OCI-LY7 (cell line): ENCODE measurements around the gene PNPLA1. TPM values are rescaled to one million over a fixed set of nuclear protein-coding genes. Genes with fewer than 3 reads are reported as not detected.

Experiments used
- BruUV-seq: library from RNA; stranded (reverse); fragments of 400-500 nt; replicated peaks from 2 replicates; lab custom pipeline; 2021; lab: Mats Ljungman, UMichigan
- CTCF ChIA-PET: fragments of 300-600 bp; sonication (Branson Sonifier 250); formaldehyde crosslinking; loops from one replicate; lab custom pipeline; 2022; ENCODE audit warnings: antibody characterized with exemption; ENCODE audit not compliant: unreplicated experiment; lab: Charles Lee
- POLR2A ChIA-PET: fragments of 300-600 bp; sonication (Branson Sonifier 250); formaldehyde crosslinking; loops from one replicate; lab custom pipeline; 2022; ENCODE audit warnings: antibody characterized with exemption; lab: Charles Lee
- DNase-seq: peaks from one replicate; pipeline ENCODE4 v3.0.0-alpha.2; 2015; ENCODE audit warnings: low spot score
- H2AFZ ChIP-seq: fragments of 200-600 bp; sonication (generic), shearing (Covaris generic); 2 replicates; pipeline ENCODE4 v1.6.1; 2014; ENCODE audit warnings: mild to moderate bottlenecking, antibody characterized with exemption, low read length, moderate library complexity
- H3K27ac ChIP-seq: fragments of 200-600 bp; sonication (generic); 2 replicates; pipeline ENCODE4 v1.5.1; 2014; ENCODE audit warnings: mixed run types, low read depth, mild to moderate bottlenecking, moderate library complexity, low read length, inconsistent platforms; ENCODE audit not compliant: poor library complexity, severe bottlenecking
- H3K36me3 ChIP-seq: fragments of 200-600 bp; sonication (generic); 2 replicates; pipeline ENCODE4 v1.6.1; 2014; ENCODE audit warnings: mild to moderate bottlenecking, antibody characterized with exemption, low read length, moderate library complexity, mixed read lengths; ENCODE audit not compliant: insufficient read depth
- H3K4me1 ChIP-seq: fragments of 200-600 bp; sonication (generic); 2 replicates; pipeline ENCODE4 v1.5.1; 2014; ENCODE audit warnings: mild to moderate bottlenecking, low read length; ENCODE audit not compliant: insufficient read depth, poor library complexity, severe bottlenecking
- H3K4me2 ChIP-seq: fragments of 200-600 bp; sonication (generic); 2 replicates; pipeline ENCODE4 v1.6.1; 2014; ENCODE audit warnings: mild to moderate bottlenecking, low read length
- H3K4me3 ChIP-seq: fragments of 200-600 bp; sonication (generic); 2 replicates; pipeline ENCODE4 v1.5.1; 2014; ENCODE audit warnings: mild to moderate bottlenecking, low read depth, low read length; ENCODE audit not compliant: poor library complexity, severe bottlenecking
- H3K79me2 ChIP-seq: fragments of 200-600 bp; sonication (generic); 2 replicates; pipeline ENCODE4 v1.6.1; 2016; ENCODE audit warnings: low read depth, mild to moderate bottlenecking, low read length, moderate library complexity, mixed read lengths; ENCODE audit not compliant: insufficient read depth
- H3K9me2 ChIP-seq: fragments of 200-600 bp; sonication (generic); 2 replicates; pipeline ENCODE4 v1.6.1; 2016; ENCODE audit warnings: mild to moderate bottlenecking, low read length, mixed read lengths; ENCODE audit not compliant: insufficient read depth
- H3K9me3 ChIP-seq: fragments of 200-600 bp; sonication (generic); 2 replicates; pipeline ENCODE4 v1.6.1; 2014; ENCODE audit warnings: mild to moderate bottlenecking, mixed run types, low read length, mixed read lengths
- H4K20me1 ChIP-seq: fragments of 200-600 bp; sonication (generic); 2 replicates; pipeline ENCODE4 v1.6.1; 2014; ENCODE audit warnings: mild to moderate bottlenecking, antibody characterized with exemption, low read length, moderate library complexity, mixed read lengths; ENCODE audit not compliant: insufficient read depth
- EZH2phosphoT487 ChIP-seq: fragments of 200-600 bp; sonication (generic); IDR thresholded peaks from 2 replicates; pipeline ENCODE4 v1.6.1; 2018; ENCODE audit warnings: low read depth, borderline replicate concordance, mild to moderate bottlenecking, mixed run types, antibody characterized with exemption, low read length, moderate library complexity, mixed read lengths
- intact Hi-C: fragments of 100-400 bp; cut with micrococcal nuclease; formaldehyde crosslinking; loops from one replicate; pipeline ENCODE4 v1.10.0; 2022; ENCODE audit not compliant: unreplicated experiment
- total RNA-seq, 2 experiments: library from RNA; depleted of rRNA in 1 of 2; stranded (reverse); fragments of >200 nt in 1 of 2; shearing (Covaris generic) in 1 of 2; gene quantifications; 2 replicates each; pipeline ENCODE4 v1.2.3, GENCODE V29; 2014 to 2022
- TF ChIP-seq, protein P1 (sequence below): fragments of 200-600 bp; sonication (generic); conservative IDR thresholded peaks from 2 replicates; pipeline ENCODE4 v1.5.1; 2014; ENCODE audit warnings: mild to moderate bottlenecking, antibody characterized with exemption, low read length, moderate library complexity, mixed read lengths

PNPLA1 gene
- total RNA-seq, 2 experiments from 2014 or later, result not detected

DNA sequence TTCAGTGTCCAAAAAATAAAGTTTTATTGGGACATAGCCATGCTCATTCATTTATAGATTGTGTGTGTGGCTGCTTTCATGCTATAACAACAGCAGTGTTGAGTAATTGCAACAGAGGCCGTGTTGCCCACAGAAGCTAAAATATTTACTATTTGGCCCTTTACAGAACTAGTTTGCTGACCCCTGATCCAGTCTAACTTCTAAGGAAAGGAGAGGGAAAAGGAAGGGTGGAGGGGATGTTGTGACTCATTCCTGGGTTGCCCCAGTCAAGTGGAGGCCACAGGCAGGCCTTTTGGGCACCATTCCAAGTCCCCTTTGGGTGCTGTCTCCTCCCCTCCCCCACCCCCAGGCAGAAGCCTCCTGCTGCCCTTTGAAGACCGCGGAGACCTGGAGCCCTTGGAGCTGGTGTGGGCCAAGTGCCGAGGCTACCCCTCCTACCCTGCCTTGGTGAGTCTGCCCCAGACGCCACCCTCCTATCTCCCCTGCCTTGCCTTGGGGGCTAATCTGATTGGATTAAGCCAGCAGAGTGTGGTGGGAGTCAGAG is 44.9 kb upstream of the PNPLA1 start:
- BruUV-seq, result no TSS peak
- H3K4me2 ChIP-seq, result no peak overlapping the region
- CTCF ChIA-PET, result no interaction called here

DNA sequence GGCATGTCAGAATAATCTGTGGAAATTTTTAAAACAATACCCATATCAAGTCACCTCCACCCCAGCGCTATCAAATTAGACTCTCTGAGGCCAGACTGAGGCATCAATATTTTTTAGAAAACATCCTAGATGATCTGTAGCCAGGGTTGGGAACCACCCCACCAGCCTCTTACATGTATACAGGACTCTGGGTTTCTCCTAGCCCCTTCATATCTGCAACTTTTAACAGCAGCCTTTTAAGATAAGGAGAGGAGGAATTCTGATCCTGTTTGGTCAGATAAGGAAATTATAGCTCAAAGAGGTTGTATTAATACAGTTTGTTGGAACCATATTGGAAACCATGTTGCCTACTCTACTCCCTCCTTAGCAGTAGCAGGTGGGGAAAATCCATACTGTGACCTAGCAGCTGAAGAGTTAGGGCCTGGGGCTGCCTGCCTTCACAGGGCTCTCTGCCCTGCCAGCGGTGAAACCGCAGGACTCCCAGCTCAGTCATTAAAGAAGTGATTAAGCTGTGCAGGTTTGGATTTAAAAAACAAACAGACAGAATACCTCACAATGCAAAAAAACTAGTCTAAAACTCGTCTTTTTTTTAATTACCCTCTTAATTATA is 43.3 kb upstream of the PNPLA1 start:
- no peak for TF ChIP-seq EZH2phosphoT487
- TF ChIP-seq, protein P1, sequence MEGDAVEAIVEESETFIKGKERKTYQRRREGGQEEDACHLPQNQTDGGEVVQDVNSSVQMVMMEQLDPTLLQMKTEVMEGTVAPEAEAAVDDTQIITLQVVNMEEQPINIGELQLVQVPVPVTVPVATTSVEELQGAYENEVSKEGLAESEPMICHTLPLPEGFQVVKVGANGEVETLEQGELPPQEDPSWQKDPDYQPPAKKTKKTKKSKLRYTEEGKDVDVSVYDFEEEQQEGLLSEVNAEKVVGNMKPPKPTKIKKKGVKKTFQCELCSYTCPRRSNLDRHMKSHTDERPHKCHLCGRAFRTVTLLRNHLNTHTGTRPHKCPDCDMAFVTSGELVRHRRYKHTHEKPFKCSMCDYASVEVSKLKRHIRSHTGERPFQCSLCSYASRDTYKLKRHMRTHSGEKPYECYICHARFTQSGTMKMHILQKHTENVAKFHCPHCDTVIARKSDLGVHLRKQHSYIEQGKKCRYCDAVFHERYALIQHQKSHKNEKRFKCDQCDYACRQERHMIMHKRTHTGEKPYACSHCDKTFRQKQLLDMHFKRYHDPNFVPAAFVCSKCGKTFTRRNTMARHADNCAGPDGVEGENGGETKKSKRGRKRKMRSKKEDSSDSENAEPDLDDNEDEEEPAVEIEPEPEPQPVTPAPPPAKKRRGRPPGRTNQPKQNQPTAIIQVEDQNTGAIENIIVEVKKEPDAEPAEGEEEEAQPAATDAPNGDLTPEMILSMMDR, result no peak
- Histone ChIP-seq H3K9me2 (no peaks in the 10 kb centered on the region), H3K9me3 (no peaks in the 10 kb centered on the region), H4K20me1 (no peaks in the 10 kb centered on the region), H3K4me3 (no peak overlapping the region), H3K36me3 (peaks cover 10% of the 10 kb centered on the region), H3K4me2 (no peak overlapping the region), H3K4me1 (no peaks in the 10 kb centered on the region), H3K27ac (no peak overlapping the region), H3K79me2 (no peaks in the 10 kb centered on the region), H2AFZ (no peak overlapping the region)
- intact Hi-C loops, result no loop called here
- ChIA-PET CTCF (no interaction called here), POLR2A (interaction anchor here (0.7 kb wide), 1 partner anchor 17 kb away, joined by 3 read pairs; no protein-coding TSS in a partner anchor)
- no peak for DNase-seq
- no TSS peak for BruUV-seq

More for the DNA sequence above, 44.9 kb upstream of the PNPLA1 start:
- Histone ChIP-seq H4K20me1 (no peaks in the 10 kb centered on the region), H3K27ac (no peak overlapping the region), H3K9me3 (no peaks in the 10 kb centered on the region), H3K79me2 (no peaks in the 10 kb centered on the region), H3K4me3 (no peak overlapping the region), H3K9me2 (no peaks in the 10 kb centered on the region), H3K4me1 (no peaks in the 10 kb centered on the region), H3K36me3 (peaks cover 15% of the 10 kb centered on the region), H2AFZ (no peak overlapping the region)
- POLR2A ChIA-PET, result no interaction called here
- TF ChIP-seq, protein P1, result no peak
- no peak for TF ChIP-seq EZH2phosphoT487
- DNase-seq, result no peak
- intact Hi-C loops, result no loop called here
